PFSK-1 (cell line): ENCODE results near the gene MPZL1.

Experiments
- FOXP2 ChIP-seq: optimal IDR thresholded peaks from 2 replicates; pipeline ENCODE3; 2011; ENCODE audit warnings: borderline replicate concordance, control low read depth, inconsistent platforms; ENCODE audit not compliant: insufficient read depth; ENCODE audit errors: extremely low read length, extremely low read depth
- POLR2AphosphoS5 ChIP-seq: IDR thresholded peaks from 2 replicates; pipeline ENCODE4 v1.6.1; 2012; ENCODE audit warnings: low read depth, mild to moderate bottlenecking, control low read depth, low read length, moderate library complexity
- SIN3A ChIP-seq: IDR thresholded peaks from 2 replicates; pipeline ENCODE4 v1.6.1; 2012; ENCODE audit warnings: mild to moderate bottlenecking, low read length, moderate library complexity, borderline replicate concordance; ENCODE audit not compliant: insufficient read depth
- TAF1 ChIP-seq: IDR thresholded peaks from 2 replicates; pipeline ENCODE4 v1.6.1; 2012; ENCODE audit warnings: low read length, control low read depth, borderline replicate concordance; ENCODE audit not compliant: insufficient read depth
- TF ChIP-seq, protein P1 (sequence below), 2 experiments: IDR thresholded peaks; 2 replicates each; pipeline versions ENCODE4 v1.6.1 to v1.8.0; 2011 to 2012; ENCODE audit warnings: low read depth in 2 of 2, low read length in 2 of 2, control low read depth in 1 of 2, inconsistent platforms in 1 of 2, mild to moderate bottlenecking in 1 of 2, moderate library complexity in 1 of 2; ENCODE audit not compliant: insufficient read depth in 1 of 2

MPZL1 gene

DNA sequence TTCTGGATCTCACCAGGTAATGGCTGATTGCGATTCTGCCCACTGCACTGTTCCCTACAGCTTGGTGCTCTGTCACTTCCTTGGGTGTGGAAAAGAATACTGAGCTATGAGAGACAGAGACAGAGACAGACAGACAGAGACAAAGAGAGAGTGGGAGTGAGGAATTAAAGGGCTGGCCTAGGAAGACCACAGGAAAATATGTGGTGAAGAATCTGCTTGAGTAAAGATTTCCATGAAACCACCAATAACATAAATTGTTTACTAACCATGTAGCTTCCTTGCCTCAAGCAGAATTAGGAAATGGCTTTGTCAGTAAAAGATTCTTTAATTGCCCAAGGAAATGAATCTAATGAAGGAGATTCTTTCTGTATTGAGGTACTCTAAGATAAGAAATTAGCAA is 54.4 kb downstream of the MPZL1 start:
- TF ChIP-seq SIN3A (no peak), POLR2AphosphoS5 (no peak), TAF1 (no peak), FOXP2 (no peak)
- TF ChIP-seq, protein P1, sequence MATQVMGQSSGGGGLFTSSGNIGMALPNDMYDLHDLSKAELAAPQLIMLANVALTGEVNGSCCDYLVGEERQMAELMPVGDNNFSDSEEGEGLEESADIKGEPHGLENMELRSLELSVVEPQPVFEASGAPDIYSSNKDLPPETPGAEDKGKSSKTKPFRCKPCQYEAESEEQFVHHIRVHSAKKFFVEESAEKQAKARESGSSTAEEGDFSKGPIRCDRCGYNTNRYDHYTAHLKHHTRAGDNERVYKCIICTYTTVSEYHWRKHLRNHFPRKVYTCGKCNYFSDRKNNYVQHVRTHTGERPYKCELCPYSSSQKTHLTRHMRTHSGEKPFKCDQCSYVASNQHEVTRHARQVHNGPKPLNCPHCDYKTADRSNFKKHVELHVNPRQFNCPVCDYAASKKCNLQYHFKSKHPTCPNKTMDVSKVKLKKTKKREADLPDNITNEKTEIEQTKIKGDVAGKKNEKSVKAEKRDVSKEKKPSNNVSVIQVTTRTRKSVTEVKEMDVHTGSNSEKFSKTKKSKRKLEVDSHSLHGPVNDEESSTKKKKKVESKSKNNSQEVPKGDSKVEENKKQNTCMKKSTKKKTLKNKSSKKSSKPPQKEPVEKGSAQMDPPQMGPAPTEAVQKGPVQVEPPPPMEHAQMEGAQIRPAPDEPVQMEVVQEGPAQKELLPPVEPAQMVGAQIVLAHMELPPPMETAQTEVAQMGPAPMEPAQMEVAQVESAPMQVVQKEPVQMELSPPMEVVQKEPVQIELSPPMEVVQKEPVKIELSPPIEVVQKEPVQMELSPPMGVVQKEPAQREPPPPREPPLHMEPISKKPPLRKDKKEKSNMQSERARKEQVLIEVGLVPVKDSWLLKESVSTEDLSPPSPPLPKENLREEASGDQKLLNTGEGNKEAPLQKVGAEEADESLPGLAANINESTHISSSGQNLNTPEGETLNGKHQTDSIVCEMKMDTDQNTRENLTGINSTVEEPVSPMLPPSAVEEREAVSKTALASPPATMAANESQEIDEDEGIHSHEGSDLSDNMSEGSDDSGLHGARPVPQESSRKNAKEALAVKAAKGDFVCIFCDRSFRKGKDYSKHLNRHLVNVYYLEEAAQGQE (IDR thresholded peaks at IDR 0.05; ENCODE audit: insufficient read depth in 1 of 2, low read depth in 2 of 2, low read length in 2 of 2), result no peak

DNA sequence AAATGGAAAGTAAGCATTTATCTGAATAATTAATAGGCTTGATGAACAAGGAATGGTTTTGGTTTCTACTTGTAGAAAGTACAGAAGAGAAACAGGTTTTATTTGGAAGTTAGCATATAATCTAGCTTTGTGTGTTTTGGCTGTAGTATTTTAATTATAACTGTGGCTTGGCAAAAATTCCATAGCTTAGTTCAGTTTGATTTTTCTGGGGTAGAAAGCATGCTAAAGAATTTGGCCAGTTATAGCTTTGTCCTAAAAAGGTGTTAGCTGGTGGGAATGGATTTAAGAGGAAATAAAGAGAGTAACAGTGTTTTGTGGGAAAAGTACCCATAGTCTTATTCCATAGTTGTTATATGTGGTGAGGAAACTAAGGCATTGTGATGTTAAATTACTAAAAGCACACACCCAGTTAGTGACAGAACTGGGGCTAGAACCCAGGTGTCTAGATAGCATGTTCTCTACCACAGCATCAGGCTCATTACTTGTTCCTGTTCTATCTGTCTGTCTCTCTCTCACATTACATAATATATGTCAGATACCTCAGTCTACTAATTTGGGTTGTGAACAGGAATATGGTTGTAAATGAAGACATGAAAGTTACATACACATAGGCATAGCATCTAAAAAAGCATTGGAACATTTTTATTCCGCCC is 55.0 kb downstream of the MPZL1 start:
- no peak for TF ChIP-seq SIN3A
- no peak for TF ChIP-seq TAF1
- no peak for TF ChIP-seq POLR2AphosphoS5
- TF ChIP-seq, protein P1 (IDR thresholded peaks at IDR 0.05; ENCODE audit: insufficient read depth in 1 of 2, low read depth in 2 of 2, low read length in 2 of 2), result no peak
- TF ChIP-seq FOXP2, result no peak

DNA sequence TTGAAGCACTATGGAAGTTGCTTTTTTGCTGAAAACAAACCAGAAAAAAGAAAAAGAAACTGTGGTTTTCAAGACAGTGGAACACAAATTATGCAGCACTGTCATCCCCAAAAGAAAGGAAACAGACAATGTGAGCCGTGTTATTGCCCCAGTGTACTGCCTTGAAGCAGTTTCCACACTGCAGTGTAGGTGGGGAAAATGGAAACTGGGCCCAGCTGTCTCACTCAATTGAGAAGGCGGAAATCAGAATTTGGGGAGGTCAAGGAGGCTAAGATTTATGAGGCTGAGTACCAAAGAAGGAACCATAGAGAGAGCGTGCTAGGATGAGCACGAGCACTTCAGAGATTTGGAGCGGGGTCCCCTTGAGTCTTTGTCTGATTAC is 55.5 kb downstream of the MPZL1 start:
- TF ChIP-seq POLR2AphosphoS5 (no peak), TAF1 (no peak), SIN3A (no peak), FOXP2 (no peak)
- TF ChIP-seq, protein P1 (IDR thresholded peaks at IDR 0.05; ENCODE audit: insufficient read depth in 1 of 2, low read depth in 2 of 2, low read length in 2 of 2), result no peak

DNA sequence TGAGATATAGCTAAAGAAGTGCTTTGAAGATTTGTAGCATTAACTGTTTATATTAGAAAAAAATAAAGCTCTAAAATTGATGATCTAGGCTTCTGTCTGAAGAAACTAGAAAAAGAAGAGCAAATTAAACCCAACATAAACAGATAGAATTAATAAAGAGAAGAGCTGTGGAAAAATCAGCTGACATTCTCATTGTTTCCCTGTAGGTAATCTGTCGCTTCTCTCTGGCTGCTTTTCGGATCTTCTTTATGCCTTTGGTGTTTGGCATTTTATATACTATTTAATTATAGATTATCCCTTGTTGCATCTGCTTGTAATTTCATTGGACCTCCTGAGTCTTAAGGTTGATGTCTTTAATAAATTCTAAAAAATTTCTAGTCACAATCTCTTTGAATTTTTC is 59.8 kb downstream of the MPZL1 start:
- TF ChIP-seq FOXP2 (no peak), POLR2AphosphoS5 (no peak), SIN3A (no peak), TAF1 (no peak)
- TF ChIP-seq, protein P1 (IDR thresholded peaks at IDR 0.05; ENCODE audit: insufficient read depth in 1 of 2, low read depth in 2 of 2, low read length in 2 of 2), result no peak

DNA sequence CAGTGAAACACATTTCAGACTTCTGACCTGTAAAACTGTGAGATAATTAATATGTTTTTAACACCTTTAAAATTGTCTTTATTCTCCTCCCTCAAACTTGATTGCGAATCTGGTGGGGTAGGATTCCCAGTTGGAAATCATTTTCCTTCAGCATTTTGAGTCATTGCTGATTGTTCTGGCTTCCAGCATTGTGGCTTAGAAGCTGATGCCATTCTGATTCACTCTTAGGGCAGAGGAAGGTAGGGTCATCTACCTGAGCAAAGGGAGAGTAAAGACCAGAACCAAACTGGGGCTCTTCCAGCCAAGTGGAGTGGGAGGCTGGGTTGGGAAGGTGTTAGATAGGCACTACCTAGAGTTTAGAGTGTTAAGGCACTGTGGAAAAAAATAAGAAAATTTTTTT is 61.2 kb downstream of the MPZL1 start:
- no peak for TF ChIP-seq POLR2AphosphoS5
- TF ChIP-seq SIN3A, result no peak
- TF ChIP-seq, protein P1 (IDR thresholded peaks at IDR 0.05; ENCODE audit: insufficient read depth in 1 of 2, low read depth in 2 of 2, low read length in 2 of 2), result no peak
- TF ChIP-seq FOXP2, result no peak
- TF ChIP-seq TAF1, result no peak
